HG03095 (cell line): ENCODE data around the gene RAD17.
"Not testable (repeated sequence)": the region's sequence is repeated elsewhere in the genome, so short reads cannot be mapped to it uniquely, and the experiment has no call there.

Source experiments
- ATAC-seq: cut with Tn5 transposase; IDR thresholded peaks from one replicate; pipeline ENCODE4 v1.9.1; 2021; ENCODE audit warnings: moderate library complexity; ENCODE audit not compliant: unreplicated experiment

Gene RAD17

GRCh38 chr5:69455428-69455988, 85.9 kb downstream of the RAD17 start:
- ATAC-seq = not testable (repeated sequence)

DNA sequence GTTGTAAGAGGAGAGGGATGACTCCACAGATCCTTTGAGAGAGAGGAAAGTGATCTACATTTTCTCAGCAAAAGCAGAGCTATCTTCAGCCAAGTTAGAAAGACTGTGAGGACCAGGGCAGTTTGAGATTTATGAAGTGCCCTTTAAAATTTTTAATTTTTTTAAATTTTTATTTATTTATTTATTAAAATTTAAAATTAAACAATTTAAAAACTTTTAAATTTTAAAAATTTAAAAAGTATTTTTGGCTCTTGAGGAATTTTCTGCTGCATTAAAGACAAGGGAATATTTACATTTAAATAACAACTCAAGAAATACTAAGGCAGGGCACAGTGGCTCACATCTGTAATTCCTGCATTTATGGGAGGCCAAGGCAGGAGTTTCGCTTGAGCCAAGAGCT, 92.6 kb downstream of the RAD17 start:
- no peak for ATAC-seq
